ENCODE results near the gene FGFR1OP2.

Gene FGFR1OP2

GRCh38 chr12:27006797-27007467, 68.7 kb downstream of the FGFR1OP2 start:
- TF ChIP-seq GLI4 (tag by site-specific recombination; IDR thresholded peaks at IDR 0.05), result no peak
- no peak for TF ChIP-seq BCL11A (tag by site-specific recombination; IDR thresholded peaks at IDR 0.05; ENCODE audit: low read depth)
- TF ChIP-seq ZBTB44 (tag by site-specific recombination; IDR thresholded peaks at IDR 0.05), result no peak
- TF ChIP-seq KLF17 (tag by site-specific recombination; IDR thresholded peaks at IDR 0.05), result no peak
- no peak for TF ChIP-seq PBX3 (CRISPR knock-in tag; IDR thresholded peaks at IDR 0.05)
- no peak for TF ChIP-seq ZNF324 (tag by site-specific recombination; IDR thresholded peaks at IDR 0.05)
- no peak for TF ChIP-seq ZFP37 (tag by site-specific recombination; IDR thresholded peaks at IDR 0.05)
- no peak for TF ChIP-seq YY1 (tag by site-specific recombination; IDR thresholded peaks at IDR 0.05)
- TF ChIP-seq ZNF174 (tag by site-specific recombination; IDR thresholded peaks at IDR 0.05), result no peak
- no peak for TF ChIP-seq ZBTB11 (tag by site-specific recombination; conservative IDR thresholded peaks at IDR 0.05; ENCODE audit: low read depth)
- no peak for TF ChIP-seq ZNF837 (tag by site-specific recombination; IDR thresholded peaks at IDR 0.05)
- TF ChIP-seq ZNF202 (tag by site-specific recombination; IDR thresholded peaks at IDR 0.05; ENCODE audit: borderline replicate concordance), result no peak
- TF ChIP-seq PRDM4 (tag by site-specific recombination; IDR thresholded peaks at IDR 0.05), result no peak
- no peak for TF ChIP-seq ZNF48 (tag by site-specific recombination; IDR thresholded peaks at IDR 0.05)
- no peak for TF ChIP-seq ZNF571 (tag by site-specific recombination; IDR thresholded peaks at IDR 0.05)
- TF ChIP-seq BCL6B (tag by site-specific recombination; IDR thresholded peaks at IDR 0.05), result no peak
- POLR2A ChIA-PET, result no interaction called here
- Histone ChIP-seq H3K36me3 (ENCODE audit: control insufficient read depth in 2 of 2, insufficient read depth in 1 of 2, low read length in 2 of 2) (peaks cover 0 to 3% of the 10 kb centered on the region in 2 experiments; a peak in 1 of 3 replicates), H3K4me3 (ENCODE audit: low read depth, low read length) (no peak overlapping the region), H3K27ac (ENCODE audit: extremely low read depth, low read depth, low read length) (no peak overlapping the region), H3K4me1 (ENCODE audit: control insufficient read depth, insufficient read depth, low read length) (peaks cover 16% of the 10 kb centered on the region; the same call in 1 of the 2 replicates), H3K9me3 (ENCODE audit: control insufficient read depth, insufficient read depth, low read depth, low read length) (no peaks in the 10 kb centered on the region)
- CTCF ChIA-PET, result no interaction called here
